K562 (cell line): ENCODE measurements around the gene SV2C. TPM values are rescaled to one million over a fixed set of nuclear protein-coding genes. Genes with fewer than 3 reads are reported as not detected.

ENCODE experiments used
- ATAC-seq: fragments of 200-7000 bp; cut with Tn5 transposase; 3 replicates; pipeline ENCODE4 v1.9.1; 2020; ENCODE audit warnings: moderate library complexity
- BruUV-seq: library from RNA; stranded (reverse); fragments of 400-500 nt; replicated peaks from 2 replicates; lab custom pipeline; 2021; lab: Mats Ljungman, UMichigan
- CTCF ChIA-PET: fragments of 300-600 bp; formaldehyde crosslinking; extraction: SDS; loops from one replicate; lab custom pipeline; 2021; ENCODE audit warnings: low intra/inter-chr PET ratio; lab: Yijun Ruan, JAX
- POLR2A ChIA-PET: fragments of 300-600, 350-650 bp; sonication (Branson Sonifier 250); formaldehyde crosslinking; extraction: SDS; loops from one replicate; lab custom pipeline; 2021; ENCODE audit warnings: antibody characterized with exemption, inconsistent platforms; lab: Yijun Ruan, JAX
- DNase-seq, 4 experiments: peaks; one replicate each; pipeline versions ENCODE4 v3.0.0 to v3.0.0-alpha.2; 2011 to 2018; ENCODE audit warnings: low spot score in 3 of 4, mixed read lengths in 3 of 4; ENCODE audit errors: extremely low read depth in 1 of 4
- FAIRE-seq: peaks from 2 replicates; lab custom pipeline; 2011; peaks lifted over from hg19 to GRCh38; lab: Jason Lieb, UNC
- H2AFZ ChIP-seq: 2 replicates; pipeline ENCODE4 v1.6.0; 2011; ENCODE audit warnings: low read depth, low read length, control low read depth, inconsistent platforms
- H3K27ac ChIP-seq: fragments of 200-600 bp; 3 replicates; pipeline ENCODE4 v1.8.0; 2011; ENCODE audit warnings: low read depth, mild to moderate bottlenecking, control low read depth, inconsistent platforms, low read length, moderate library complexity, mixed read lengths; ENCODE audit errors: extremely low read depth
- H3K27me3 ChIP-seq, 2 experiments: fragments of 300-600 bp in 1 of 2; 2 replicates in 1 of 2; 3 replicates in 1 of 2; pipeline versions ENCODE4 v1.6.0 to v1.8.0; 2011; ENCODE audit warnings: inconsistent platforms in 2 of 2, low read length in 2 of 2, mild to moderate bottlenecking in 1 of 2, mixed read lengths in 1 of 2, moderate library complexity in 1 of 2; ENCODE audit not compliant: control insufficient read depth in 2 of 2, insufficient read depth in 2 of 2
- H3K36me3 ChIP-seq: fragments of 300-600 bp; 3 replicates; pipeline ENCODE4 v1.8.0; 2011; ENCODE audit warnings: mild to moderate bottlenecking, low read length, inconsistent platforms; ENCODE audit not compliant: control insufficient read depth, insufficient read depth
- H3K4me1 ChIP-seq, 2 experiments: fragments of 200-600 bp in 1 of 2; replicated peaks in 1 of 2; 2 replicates in 1 of 2; 3 replicates in 1 of 2; pipeline versions ENCODE4 v1.5.1 to v1.8.0; 2011; ENCODE audit warnings: inconsistent platforms in 2 of 2, low read length in 2 of 2, mild to moderate bottlenecking in 1 of 2, mixed read lengths in 1 of 2, moderate library complexity in 1 of 2; ENCODE audit not compliant: control insufficient read depth in 2 of 2, insufficient read depth in 2 of 2
- H3K4me2 ChIP-seq: 2 replicates; pipeline ENCODE4 v1.6.1; 2011; ENCODE audit warnings: low read length, control low read depth, inconsistent platforms, mixed read lengths; ENCODE audit not compliant: insufficient read depth
- H3K4me3 ChIP-seq: fragments of 200-600 bp; sonication (generic), shearing (Covaris generic); 2 replicates; pipeline ENCODE4 v1.5.1; 2016; ENCODE audit warnings: control low read depth, inconsistent platforms
- H3K79me2 ChIP-seq: fragments of 200-600 bp; 3 replicates; pipeline ENCODE4 v1.8.0; 2011; ENCODE audit warnings: low read length, inconsistent platforms; ENCODE audit not compliant: control insufficient read depth, insufficient read depth
- H3K9ac ChIP-seq, 2 experiments: 2 replicates each; pipeline versions ENCODE4 v1.6.0 to v1.6.1; 2011; ENCODE audit warnings: low read depth in 2 of 2, low read length in 2 of 2, control low read depth in 1 of 2, inconsistent platforms in 1 of 2, mild to moderate bottlenecking in 1 of 2, mixed read lengths in 1 of 2; ENCODE audit not compliant: insufficient read depth in 1 of 2
- H3K9me1 ChIP-seq: one replicate; pipeline ENCODE4 v1.6.0; 2011; ENCODE audit warnings: inconsistent platforms, mild to moderate bottlenecking, low read length, moderate library complexity; ENCODE audit not compliant: control insufficient read depth, insufficient read depth
- H3K9me3 ChIP-seq: replicated peaks from 2 replicates; pipeline ENCODE4 v1.5.1; 2011; ENCODE audit warnings: low read depth, low read length, inconsistent platforms; ENCODE audit not compliant: control insufficient read depth, insufficient read depth
- H4K20me1 ChIP-seq: replicated peaks from 2 replicates; pipeline ENCODE4 v1.6.1; 2011; ENCODE audit warnings: low read length, inconsistent platforms, mixed read lengths; ENCODE audit not compliant: control insufficient read depth, insufficient read depth
- BACH1 ChIP-seq: fragments of 200-800 bp; sonication (Bioruptor generic); IDR thresholded peaks from 2 replicates; pipeline ENCODE4 v1.6.1; 2016; ENCODE audit warnings: missing genetic modification characterization, missing compliant biosample characterization
- SPI1 ChIP-seq: IDR thresholded peaks from 2 replicates; pipeline ENCODE4 v1.6.1; 2011; ENCODE audit warnings: low read depth, low read length, control low read depth, borderline replicate concordance
- TEAD4 ChIP-seq, 2 experiments: sonication (generic) in 1 of 2; formaldehyde crosslinking in 1 of 2; IDR thresholded peaks; 2 replicates each; pipeline versions ENCODE4 v1.6.1 to v1.8.0; 2012 to 2022; ENCODE audit warnings: borderline replicate concordance in 1 of 2, inconsistent platforms in 1 of 2, low read length in 1 of 2, mild to moderate bottlenecking in 1 of 2, missing genetic modification reagents in 1 of 2
- ZNF318 ChIP-seq, 2 experiments: fragments of 450-650 bp; IDR thresholded peaks; 2 replicates each; pipeline ENCODE4 v1.6.1; 2016; ENCODE audit warnings: mild to moderate bottlenecking in 2 of 2, borderline replicate concordance in 1 of 2, low read depth in 1 of 2, moderate library complexity in 1 of 2
- WGBS: fragments of 100-300 bp; shearing (Covaris generic); methylation state at CpG from one replicate; pipeline ENCODE4 v1.1.6; 2016; ENCODE audit warnings: low coverage, mixed read lengths; ENCODE audit not compliant: insufficient coverage; ENCODE audit errors: missing lambda C conversion rate; 5-methylcytosine and 5-hydroxymethylcytosine counted together
- in situ Hi-C: fragments of 300-500 bp; cut with MboI; formaldehyde crosslinking; loops from 4 replicates; pipeline ENCODE4 v1.15.0; 2018; ENCODE audit warnings: inconsistent platforms, mixed read lengths
- intact Hi-C: fragments of 100-400 bp; cut with micrococcal nuclease; formaldehyde crosslinking; loops from 2 replicates; pipeline ENCODE4 v1.14.2; 2022
- polyA plus RNA-seq, 8 experiments: library from polyadenylated mRNA; depleted of rRNA in 4 of 8; stranded (reverse) in 5 of 8; unstranded in 3 of 8; fragments of >200 nt; fragmentation: Nextera tagmentation in 2 of 8; fragmentation: Illumina TruSeq in 1 of 8; extraction: Ambion mirVana in 2 of 8; extraction: Trizol in 1 of 8; gene quantifications; 2 replicates each; pipeline versions ENCODE4 v1.2.1 to v1.2.3, GENCODE V29; 2011 to 2014; ENCODE audit warnings: inconsistent platforms in 1 of 8, missing spikeins in 1 of 8
- total RNA-seq, 7 experiments: library from RNA; depleted of rRNA in 6 of 7; stranded (reverse); fragments of >200 nt in 6 of 7; fragmentation: Illumina TruSeq in 2 of 7; extraction: Trizol in 2 of 7; gene quantifications; 2 replicates each; pipeline versions ENCODE4 v1.2.1 to v1.2.3, GENCODE V29; 2011 to 2021; ENCODE audit warnings: low replicate concordance in 1 of 7

The SV2C gene
- total and polyA plus RNA-seq, 9 of the 15 experiments (the other 6 are each of a cell fraction or from before 2014, with no cell fraction given) = 0.05 TPM; not detected in 8

- Histone ChIP-seq H3K27me3 (peaks cover 5 to 8% of the 10 kb centered on the region in 2 experiments; a peak in 2 of 5 replicates), H3K27ac (no peak overlapping the region), H3K4me1 (no peaks in the 10 kb centered on the region), H4K20me1 (no peaks in the 10 kb centered on the region), H3K9me1 (no peaks in the 10 kb centered on the region), H3K36me3 (no peaks in the 10 kb centered on the region), H3K4me2 (no peak overlapping the region), H3K9me3 (no peaks in the 10 kb centered on the region), H3K9ac (no peak overlapping the region), H2AFZ (no peak overlapping the region), H3K79me2 (no peaks in the 10 kb centered on the region), H3K4me3 (no peak overlapping the region)
- ChIA-PET CTCF (no interaction called here), POLR2A (no interaction called here)
- no TSS peak for BruUV-seq
- TF ChIP-seq TEAD4 (IDR thresholded peaks at IDR 0.05; ENCODE audit: low read length) (0 out of 2 replicates have a peak, but pooled peaks have one; percentile 15), TEAD4 (CRISPR knock-in tag; IDR thresholded peaks at IDR 0.05; ENCODE audit: borderline replicate concordance) (no peak), BACH1 (tag) (no peak), SPI1 (peak; percentile 73)
- in situ Hi-C loops (no loop called here), intact Hi-C loops (no loop called here)
- DNase-seq (no peak), FAIRE-seq (no peak), ATAC-seq (no peak)
- WGBS = 0% methylated on average over 4 of the region's 4 CpGs
Observed at GRCh38 chr5:76219636-76220035, 136.5 kb downstream of the SV2C start.

- ChIA-PET POLR2A (no interaction called here), CTCF (interaction anchor here (0.6 kb wide), 1 partner anchor 75 kb away, joined by 3 read pairs; no protein-coding TSS in a partner anchor)
- no peak overlapping the region for H3K9ac ChIP-seq
- peak in 2 of 4 experiments; percentile 12 to 23 for DNase-seq
- H3K27ac ChIP-seq = no peak overlapping the region
- H3K36me3 ChIP-seq = no peaks in the 10 kb centered on the region
- no TSS peak for BruUV-seq
- ATAC-seq = peak; percentile 72
- no peak overlapping the region for H3K4me3 ChIP-seq
- H4K20me1 ChIP-seq = no peaks in the 10 kb centered on the region
- H3K9me3 ChIP-seq = no peaks in the 10 kb centered on the region
- H3K79me2 ChIP-seq = no peaks in the 10 kb centered on the region
- WGBS = 0% methylated on average over 4 of the region's 4 CpGs
- H3K4me2 ChIP-seq = no peak overlapping the region
- no peaks in the 10 kb centered on the region for H3K9me1 ChIP-seq
- in situ Hi-C loops = no loop called here
- intact Hi-C loops = no loop called here
- H3K4me1 ChIP-seq = no peaks in the 10 kb centered on the region
- peak; percentile 11 for FAIRE-seq
- no peak overlapping the region for H2AFZ ChIP-seq
- H3K27me3 ChIP-seq = peaks cover 0 to under 1% of the 10 kb centered on the region in 2 experiments; a peak in 2 of 5 replicates
- TF ChIP-seq ZNF318 (IDR thresholded peaks at IDR 0.05; ENCODE audit: borderline replicate concordance in 1 of 2, low read depth in 1 of 2) = no peak
Observed at GRCh38 chr5:76221311-76221710, 138.1 kb downstream of the SV2C start.
